Lung (tissue), 12 donors: ENCODE results near the gene BCL2L11. TPM values are rescaled to one million over a fixed set of nuclear protein-coding genes. Genes with fewer than 3 reads are reported as not detected.

Source experiments
- ATAC-seq: fragments of 200-7000 bp; cut with Tn5 transposase; one replicate; pipeline ENCODE4 v1.9.1; 2020; ENCODE audit warnings: moderate number of reproducible peaks; ENCODE audit not compliant: insufficient read depth, low FRiP score
- DNase-seq, 3 donors: peaks; one replicate each; pipeline ENCODE4 v3.0.0-alpha.2; 2013 to 2017
- H3K27ac ChIP-seq, 2 donors: one replicate each; pipeline ENCODE4 v1.5.1; 2013; ENCODE audit warnings: mild to moderate bottlenecking in 2 of 2, moderate library complexity in 2 of 2, control low read depth in 1 of 2, inconsistent platforms in 1 of 2, low read depth in 1 of 2, low read length in 1 of 2
- H3K27me3 ChIP-seq, 3 donors: one replicate each; pipeline ENCODE4 v1.5.1; 2013; ENCODE audit warnings: low read length in 2 of 3; ENCODE audit not compliant: control insufficient read depth in 3 of 3, insufficient read depth in 3 of 3
- H3K36me3 ChIP-seq, 4 donors: one replicate each; pipeline ENCODE4 v1.5.1; 2013; ENCODE audit warnings: low read length in 4 of 4, mild to moderate bottlenecking in 1 of 4, moderate library complexity in 1 of 4; ENCODE audit not compliant: control insufficient read depth in 4 of 4, insufficient read depth in 4 of 4
- H3K4me1 ChIP-seq, 5 donors: one replicate each; pipeline ENCODE4 v1.5.1; 2013; ENCODE audit warnings: low read length in 5 of 5, mild to moderate bottlenecking in 2 of 5, moderate library complexity in 1 of 5; ENCODE audit not compliant: control insufficient read depth in 5 of 5, insufficient read depth in 5 of 5
- H3K4me3 ChIP-seq: one replicate; pipeline ENCODE4 v1.5.1; 2013; ENCODE audit warnings: mild to moderate bottlenecking, control low read depth, moderate library complexity
- H3K9ac ChIP-seq, 2 donors: one replicate each; pipeline ENCODE4 v1.5.1; 2013; ENCODE audit warnings: low read length in 2 of 2, control low read depth in 1 of 2; ENCODE audit not compliant: insufficient read depth in 1 of 2
- H3K9me3 ChIP-seq, 4 donors: one replicate each; pipeline ENCODE4 v1.5.1; 2013; ENCODE audit warnings: low read length in 3 of 4, mild to moderate bottlenecking in 1 of 4, moderate library complexity in 1 of 4; ENCODE audit not compliant: control insufficient read depth in 4 of 4, insufficient read depth in 3 of 4
- CTCF ChIP-seq: IDR thresholded peaks from 2 replicates; pipeline ENCODE4 v1.5.1; 2012; ENCODE audit warnings: mild to moderate bottlenecking; ENCODE audit errors: control extremely low read depth, extremely low read depth
- WGBS, 2 donors: extraction: QIAGEN DNeasy Blood & Tissue Kit; methylation state at CpG; one replicate each; pipeline ENCODE4 v1.1.7; 2013; 5-methylcytosine and 5-hydroxymethylcytosine counted together
- polyA plus RNA-seq, 2 donors: library from polyadenylated mRNA; stranded (reverse); fragments of 200-250 nt; gene quantifications; one replicate each; pipeline ENCODE4 v1.2.1, GENCODE V29; 2013
- total RNA-seq, 2 donors: library from RNA; depleted of rRNA in 1 of 2; stranded (reverse); fragments of >200 nt in 1 of 2; gene quantifications; one replicate each; pipeline ENCODE4 v1.2.1, GENCODE V29; 2014 to 2021
- donor health status: control.
- donor health status: control.
- donor health status: Bipolar disorder and iron deficiency.
- donor health status: healthy.
- donor health status: DM: yes; HTN: yes; CAD: no.

Gene BCL2L11
- total and polyA plus RNA-seq, 4 donors, result 3.8 to 24.2 (median 12.6) TPM

GRCh38 chr2:111145103-111145760, 24.5 kb downstream of the BCL2L11 start:
- Histone ChIP-seq H3K9ac (no peak overlapping the region), H3K27me3 (no peaks in the 10 kb centered on the region), H3K9me3 (peaks cover 0 to 2% (median 0%) of the 10 kb centered on the region in 4 donors), H3K27ac (no peak overlapping the region), H3K4me1 (peaks cover 0 to 17% (median 4%) of the 10 kb centered on the region in 5 donors), H3K4me3 (no peak overlapping the region), H3K36me3 (peaks cover 0 to 16% (median 9%) of the 10 kb centered on the region in 4 donors)
- TF ChIP-seq CTCF, result no peak
- DNase-seq (no peak), ATAC-seq (no peak)
- 88 to 90% methylated on average over 7 of the region's 7 CpGs for WGBS, 2 donors

- Histone ChIP-seq H3K9ac (no peak overlapping the region), H3K4me3 (no peak overlapping the region), H3K27ac (no peak overlapping the region), H3K27me3 (no peaks in the 10 kb centered on the region), H3K36me3 (peaks cover 0 to 12% (median 6%) of the 10 kb centered on the region in 4 donors), H3K4me1 (peaks cover 1 to 17% (median 4%) of the 10 kb centered on the region in 5 donors), H3K9me3 (peaks cover 0 to under 1% (median 0%) of the 10 kb centered on the region in 4 donors)
- no peak for TF ChIP-seq CTCF
- ATAC-seq, result no peak
- 96 to 97% methylated on average over 2 of the region's 2 CpGs for WGBS, 2 donors
- DNase-seq, result no peak
Observed at GRCh38 chr2:111145951-111146350, 25.2 kb downstream of the BCL2L11 start.

GRCh38 chr2:111148225-111148873, 27.6 kb downstream of the BCL2L11 start:
- ATAC-seq, result no peak
- TF ChIP-seq CTCF, result no peak
- DNase-seq, result no peak
- WGBS, 2 donors, result 88 to 91% methylated on average over 3 of the region's 3 CpGs
- Histone ChIP-seq H3K4me3 (no peak overlapping the region), H3K27me3 (no peaks in the 10 kb centered on the region), H3K27ac (no peak overlapping the region), H3K4me1 (peaks cover 1 to 17% (median 4%) of the 10 kb centered on the region in 5 donors), H3K9me3 (no peaks in the 10 kb centered on the region), H3K9ac (no peak overlapping the region), H3K36me3 (peaks cover 0 to 23% (median 14%) of the 10 kb centered on the region in 4 donors)
